ENCODE measurements around the gene RPH3AL.
"Not testable (repeated sequence)": the region's sequence is repeated elsewhere in the genome, so short reads cannot be mapped to it uniquely, and the experiment has no call there.

The RPH3AL gene

DNA sequence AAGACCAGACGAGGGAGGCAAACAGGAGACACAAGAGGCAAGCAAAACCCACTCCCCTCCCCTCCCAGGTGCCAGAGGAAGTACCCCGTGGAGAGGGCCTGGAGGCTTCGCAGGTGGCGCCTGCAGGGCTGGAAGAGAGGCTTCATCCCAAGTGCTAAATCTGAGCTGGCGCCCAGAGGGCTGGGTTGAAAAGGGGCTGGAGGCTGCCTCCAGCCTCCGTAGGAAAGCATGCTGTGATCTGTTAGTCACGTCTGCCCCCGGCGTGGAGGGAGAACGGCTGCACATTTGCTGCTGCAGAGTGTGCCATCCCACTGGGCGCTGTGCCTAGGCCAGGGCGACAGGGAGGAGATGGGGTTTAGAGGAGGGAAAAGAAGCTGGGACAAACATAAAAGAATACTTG is 16.9 kb downstream of the RPH3AL start:
- DNase-seq, result peak; percentile 35

GRCh38 chr17:334974-335481 is 17.6 kb downstream of the RPH3AL start:
- no peak for DNase-seq

DNA sequence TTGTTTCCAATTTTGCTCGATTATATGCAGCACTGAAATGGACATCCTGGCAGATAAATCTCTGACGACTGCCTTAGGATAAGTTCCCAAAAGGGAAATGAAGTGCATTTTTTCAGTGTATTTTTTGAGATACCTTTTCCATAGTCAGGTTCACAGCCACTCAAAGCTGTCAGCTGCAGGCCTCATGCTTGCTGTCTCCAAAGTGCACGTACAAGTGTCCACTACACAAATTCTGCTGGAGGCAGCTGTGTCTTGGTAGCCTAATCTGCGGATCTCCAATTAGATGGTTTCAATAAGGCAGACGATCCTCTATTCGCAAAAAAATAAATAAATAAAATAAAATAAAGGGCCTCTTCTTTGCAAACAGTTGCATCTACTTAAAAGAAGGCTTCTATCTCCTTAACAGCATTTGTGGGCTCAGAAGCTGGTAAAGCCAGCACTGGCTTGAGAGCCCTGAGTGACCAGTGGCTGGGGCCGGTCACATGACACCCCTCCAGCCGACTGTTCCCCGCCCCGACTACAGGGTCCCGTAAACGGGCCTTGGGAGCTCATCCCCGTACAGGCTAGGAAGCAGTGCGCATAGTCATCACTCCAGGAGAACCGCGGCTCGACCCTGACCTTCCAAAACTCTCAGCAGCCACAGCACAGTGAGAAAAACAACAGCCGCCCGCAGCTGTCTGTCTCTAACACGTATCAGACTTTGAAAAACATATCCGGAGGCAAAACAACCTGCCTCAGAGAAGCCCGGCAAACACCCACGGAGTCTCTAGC is 18.8 kb downstream of the RPH3AL start:
- DNase-seq, result no peak

DNA sequence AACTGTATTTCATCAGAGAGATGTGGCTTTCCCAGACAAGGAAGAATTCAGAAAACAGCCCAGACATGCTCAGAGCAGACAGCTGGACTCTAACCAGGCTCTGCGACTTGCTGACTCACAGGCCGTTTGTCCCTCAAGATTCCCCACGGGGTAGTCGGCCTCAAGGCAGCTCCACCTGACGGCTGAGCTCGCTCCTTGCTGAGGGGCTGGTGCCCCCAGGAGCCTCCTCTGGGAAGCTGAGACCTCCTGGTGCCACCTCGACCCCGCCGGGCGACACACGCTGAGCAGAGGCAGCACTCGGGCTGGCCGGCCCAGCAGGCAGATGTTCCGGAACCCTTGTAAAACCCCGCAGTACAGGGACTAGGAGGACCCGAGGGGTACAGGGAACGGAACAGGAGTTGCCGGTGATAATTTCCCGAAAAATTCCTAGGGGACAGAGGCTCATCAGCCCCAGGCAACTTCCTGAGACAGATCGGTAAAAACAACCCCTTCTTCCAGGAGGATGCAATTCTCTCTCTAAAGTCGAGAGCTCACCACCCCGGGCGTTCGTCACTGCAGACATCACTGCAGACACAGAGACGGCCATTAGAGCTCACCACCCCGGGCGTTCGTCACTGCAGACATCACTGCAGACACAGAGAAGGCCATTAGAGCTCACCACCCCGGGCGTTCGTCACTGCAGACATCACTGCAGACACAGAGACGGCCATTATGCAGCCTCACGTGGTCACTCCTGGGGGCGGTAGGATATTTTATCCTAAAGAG is 19.9 kb downstream of the RPH3AL start:
- no peak for DNase-seq

GRCh38 chr17:332023-332422 is 20.6 kb downstream of the RPH3AL start:
- no peak for DNase-seq

- DNase-seq, result no peak
Measured at GRCh38 chr17:330993-331701, 21.5 kb downstream of the RPH3AL start.

DNA sequence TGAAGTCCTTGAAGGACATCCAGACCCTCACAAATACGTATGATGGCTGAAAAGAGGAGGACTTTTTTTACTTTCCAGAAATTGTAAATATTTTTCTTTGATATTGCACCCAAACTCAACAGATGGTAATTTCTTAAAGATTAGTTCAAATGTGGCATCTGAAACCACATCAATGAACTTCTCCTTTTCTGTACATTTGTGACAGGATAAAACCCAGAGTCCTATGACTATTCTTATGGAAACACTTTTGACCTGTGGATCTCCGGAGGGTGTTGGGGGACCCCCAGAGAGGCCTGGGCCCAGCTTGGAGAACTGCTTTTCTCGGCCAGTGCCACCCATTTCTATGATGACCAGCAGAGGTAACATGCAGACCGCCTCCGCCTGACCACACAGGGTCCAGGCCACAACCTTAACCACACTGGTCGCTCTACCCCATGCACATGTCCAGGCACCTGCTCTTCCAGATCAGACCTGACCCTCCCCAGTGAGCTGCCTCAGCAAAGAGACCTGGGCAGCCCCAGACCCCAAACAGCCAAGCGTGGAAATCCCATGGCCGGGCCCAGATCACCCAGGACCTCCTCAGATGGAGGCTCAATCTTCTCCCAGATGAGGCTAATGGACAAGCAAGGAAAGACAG is 22.7 kb downstream of the RPH3AL start:
- no peak for DNase-seq

- no peak for DNase-seq
Measured at GRCh38 chr17:327971-328370, 24.6 kb downstream of the RPH3AL start.

GRCh38 chr17:327296-327695 is 25.3 kb downstream of the RPH3AL start:
- DNase-seq, result no peak

DNA sequence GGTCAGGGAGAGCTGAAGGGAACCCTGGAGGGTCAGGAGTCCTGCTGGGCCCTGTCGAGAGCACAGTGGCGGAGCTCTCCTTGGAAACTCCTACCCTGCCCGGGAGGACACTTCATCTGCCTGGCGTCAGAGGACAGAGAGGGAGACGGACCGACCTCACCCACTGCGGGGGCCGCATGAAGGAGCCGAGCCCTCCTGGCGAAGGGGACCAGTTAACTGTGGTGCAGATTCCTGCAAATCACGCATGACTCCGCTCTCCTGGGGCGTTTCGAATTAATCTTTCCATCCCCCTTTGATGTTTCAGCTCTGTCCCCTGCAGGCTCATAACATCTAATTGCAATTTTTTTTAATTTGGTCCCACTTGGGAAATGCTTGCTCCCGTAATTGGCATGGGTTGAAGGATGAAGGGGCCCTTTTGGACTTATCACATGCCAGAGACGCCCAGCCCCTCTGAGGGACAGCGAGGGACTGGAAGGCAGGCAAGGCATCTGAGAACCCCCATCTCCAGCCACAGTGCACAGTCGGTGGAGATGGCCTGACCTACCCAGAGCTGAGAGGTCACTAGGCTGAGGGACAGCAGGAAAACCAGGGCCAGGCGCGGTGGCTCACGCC is 26.5 kb downstream of the RPH3AL start:
- DNase-seq, result no peak

DNA sequence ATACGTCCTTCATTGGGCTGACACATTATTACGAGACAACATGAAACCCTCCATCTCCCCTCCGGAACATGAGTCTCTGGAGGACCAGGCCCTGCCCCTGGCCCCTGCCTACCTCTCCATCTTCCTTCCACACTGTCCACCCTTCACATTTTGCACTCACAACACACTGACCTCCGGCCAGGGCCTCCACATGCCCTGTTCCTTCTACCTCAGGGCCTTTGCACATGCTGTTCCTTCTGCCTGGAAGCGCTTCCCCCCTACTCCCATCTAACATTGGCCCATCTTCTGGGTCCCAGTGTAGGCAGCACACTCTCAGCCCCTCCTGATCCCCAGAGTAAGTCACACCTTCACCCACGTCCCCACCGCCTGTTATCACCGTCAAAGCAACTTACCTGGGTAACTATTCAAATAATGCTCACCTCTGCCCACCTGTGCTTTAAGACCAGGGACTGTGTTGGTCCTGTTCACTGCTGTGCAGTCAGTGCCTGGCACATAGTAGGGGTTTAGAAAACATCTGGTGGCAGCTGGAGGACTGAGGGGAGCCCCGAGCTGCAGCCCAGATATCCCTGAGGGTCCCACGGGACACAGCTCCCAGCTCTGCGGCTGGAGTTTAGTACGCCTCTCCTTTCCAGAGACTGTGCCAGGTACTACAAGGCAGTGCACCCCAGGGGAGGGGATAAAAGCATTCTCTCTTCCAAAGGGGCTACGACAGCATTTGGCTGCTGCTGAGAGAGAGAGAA is 27.2 kb downstream of the RPH3AL start:
- DNase-seq, result no peak

DNA sequence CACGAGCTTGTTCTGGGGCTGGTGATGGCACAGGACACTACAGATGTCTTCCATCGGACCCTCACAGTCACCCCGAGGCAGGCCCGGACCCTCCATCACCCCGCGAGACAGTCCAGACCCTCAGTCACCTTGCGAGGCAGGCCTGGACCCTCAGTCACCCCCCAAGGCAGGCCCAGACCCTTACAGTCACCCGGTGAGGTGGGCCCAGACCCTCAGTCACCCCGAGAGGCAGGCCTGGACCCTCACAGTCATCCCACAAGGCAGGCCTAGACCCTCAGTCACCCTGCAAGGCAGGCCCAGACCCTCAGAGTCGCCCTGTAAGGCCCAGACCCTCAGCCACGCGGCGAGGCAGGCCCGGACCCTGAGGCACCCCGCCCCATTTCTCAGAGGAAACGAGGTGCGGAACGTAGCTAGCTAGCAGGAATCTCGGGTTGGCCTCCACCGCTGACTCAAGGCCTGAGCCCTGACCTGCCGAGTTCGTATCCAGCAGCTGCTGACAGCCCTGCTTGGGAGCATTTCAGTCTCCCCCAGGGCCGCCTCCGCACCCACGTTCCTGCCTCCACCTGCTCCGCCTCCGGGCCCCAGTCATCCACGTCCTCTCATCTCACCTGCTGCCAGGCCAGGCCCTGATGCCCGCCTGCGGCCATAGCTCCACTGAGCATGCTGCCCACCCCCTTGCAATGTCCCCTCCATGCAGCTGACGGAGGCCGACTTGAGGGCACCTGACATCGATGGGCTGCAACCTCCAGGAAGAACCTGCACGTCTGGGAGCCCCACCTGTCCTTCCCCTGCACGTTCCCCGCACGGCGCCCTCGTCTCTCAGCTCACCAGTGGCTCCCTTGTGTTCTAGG is 28.7 kb downstream of the RPH3AL start:
- DNase-seq, result no peak

- no peak for DNase-seq
Measured at GRCh38 chr17:323181-323580, 29.4 kb downstream of the RPH3AL start.

- no peak for DNase-seq
Measured at GRCh38 chr17:322006-322780, 30.4 kb downstream of the RPH3AL start.

DNA sequence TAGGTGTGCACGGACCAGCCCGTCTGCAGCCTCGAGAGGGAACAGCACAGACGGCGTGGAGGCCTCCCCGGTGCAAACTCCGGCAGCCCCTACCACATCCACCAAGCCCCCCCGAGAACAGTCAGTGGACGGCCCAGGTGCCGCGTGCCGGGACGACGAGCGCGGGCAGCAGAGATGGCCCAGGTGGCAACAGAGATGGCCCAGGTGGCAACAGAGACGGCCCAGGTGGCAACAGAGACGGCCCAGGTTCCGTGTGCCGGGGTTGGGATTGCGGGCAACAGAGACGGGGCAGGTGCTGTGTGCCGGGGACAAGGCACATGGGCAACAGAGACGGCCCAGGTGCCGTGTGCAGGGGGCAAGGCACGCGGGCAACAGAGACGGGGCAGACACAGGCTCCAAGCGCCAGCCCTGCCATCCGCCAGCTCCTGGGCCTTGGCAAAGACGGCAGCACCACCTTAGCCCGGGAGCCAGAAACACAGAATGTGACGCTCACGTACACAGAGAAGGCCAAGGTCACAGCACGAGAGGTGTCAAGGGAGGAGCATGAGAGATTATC is 31.1 kb downstream of the RPH3AL start:
- no peak for DNase-seq

GRCh38 chr17:320809-321385 is 31.7 kb downstream of the RPH3AL start:
- no peak for DNase-seq

GRCh38 chr17:320139-320538 is 32.5 kb downstream of the RPH3AL start:
- DNase-seq, result no peak

- no peak for DNase-seq
Measured at GRCh38 chr17:319266-319665, 33.3 kb downstream of the RPH3AL start.

DNA sequence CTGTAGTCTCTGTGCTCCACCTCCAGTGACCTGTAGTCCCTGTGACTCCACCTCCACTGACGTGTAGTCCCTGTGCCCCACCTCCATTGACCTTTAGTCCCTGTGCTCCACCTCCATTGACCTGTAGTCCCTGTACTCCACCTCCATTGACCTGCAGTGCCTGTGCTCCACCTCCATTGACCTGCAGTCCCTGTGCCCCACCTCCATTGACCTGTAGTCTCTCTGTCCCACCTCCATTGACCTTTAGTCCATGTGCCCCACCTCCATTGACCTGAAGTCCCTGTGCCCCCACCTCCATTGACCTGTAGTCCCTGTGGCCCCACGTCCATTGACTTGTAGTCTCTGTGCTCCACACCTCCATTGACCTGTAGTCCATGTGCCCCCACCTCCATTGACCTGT is 35.5 kb downstream of the RPH3AL start:
- not testable (repeated sequence) for DNase-seq
